22Rv1 (cell line): Measurements from ENCODE around the gene CD68.

Source experiments
- H3K27ac ChIP-seq: fragments of 450-650 bp; 2 replicates; pipeline ENCODE4 v1.5.1; 2017
- CTCF ChIP-seq: fragments of 450-650 bp; IDR thresholded peaks from 2 replicates; pipeline ENCODE4 v1.5.1; 2017; ENCODE audit warnings: mild to moderate bottlenecking
- ZFX ChIP-seq: fragments of 450-650 bp; IDR thresholded peaks from 2 replicates; pipeline ENCODE4 v1.6.1; 2017; ENCODE audit warnings: antibody characterized with exemption, borderline replicate concordance

Gene CD68

GRCh38 chr17:7583253-7584109, 4.0 kb downstream of the CD68 start, which contains the start of gene MPDU1:
Gene MPDU1, plus strand, starts transcription at chr17:7583852. Its CDS starts 11 bp downstream, at chr17:7583863.
- peak within 1 kb of the TSS; percentile 99 for H3K27ac ChIP-seq
- no peak for TF ChIP-seq ZFX
- no peak for TF ChIP-seq CTCF

GRCh38 chr17:7586673-7587419, 7.4 kb downstream of the CD68 start:
- TF ChIP-seq CTCF (peak; percentile 27), ZFX (no peak)
- H3K27ac ChIP-seq, result no peak overlapping the region

GRCh38 chr17:7587420-7588151, 8.1 kb downstream of the CD68 start:
- H3K27ac ChIP-seq, result no peak overlapping the region

GRCh38 chr17:7588553-7589203, 9.2 kb downstream of the CD68 start:
- H3K27ac ChIP-seq, result no peak overlapping the region
- no peak for TF ChIP-seq CTCF
- no peak for TF ChIP-seq ZFX

More at GRCh38 chr17:7587420-7588151, 8.1 kb downstream of the CD68 start:
- no peak for TF ChIP-seq ZFX
- no peak for TF ChIP-seq CTCF

GRCh38 chr17:7589204-7589868, 9.9 kb downstream of the CD68 start:
- TF ChIP-seq ZFX (no peak), CTCF (peak; percentile 13; the same call in 1 of the 2 replicates)
- H3K27ac ChIP-seq, result peak overlapping the region; percentile 61

GRCh38 chr17:7589891-7590691, 10.7 kb downstream of the CD68 start, which contains the start of gene SOX15:
Gene SOX15, minus strand, starts transcription at chr17:7590094. Its CDS starts 418 bp downstream, at chr17:7589676.
- peak within 1 kb of the TSS; percentile 61 for H3K27ac ChIP-seq
- no peak for TF ChIP-seq ZFX
- no peak for TF ChIP-seq CTCF
